Small intestine (tissue), 7 donors: Measurements from ENCODE around the gene SLC35B1. TPM values are rescaled to one million over a fixed set of nuclear protein-coding genes. Genes with fewer than 3 reads are reported as not detected.
A peak's percentile ranks its signal among the peaks of the same experiment; 100 is the strongest.
"Not testable (repeated sequence)": the region's sequence is repeated elsewhere in the genome, so short reads cannot be mapped to it uniquely, and the experiment has no call there.

Experiments used
- DNase-seq, 2 donors: peaks; one replicate each; pipeline versions ENCODE4 v3.0.0 to v3.0.0-alpha.2; 2013
- FAIRE-seq: peaks from 2 replicates; lab custom pipeline; 2012; peaks lifted over from hg19 to GRCh38; lab: Jason Lieb, UNC
- H3K27ac ChIP-seq, 3 donors: one replicate each; pipeline ENCODE4 v1.5.1; 2013; ENCODE audit warnings: low read length in 2 of 3, mild to moderate bottlenecking in 2 of 3, control low read depth in 1 of 3, inconsistent platforms in 1 of 3, low read depth in 1 of 3, moderate library complexity in 1 of 3
- H3K27me3 ChIP-seq, 3 donors: one replicate each; pipeline ENCODE4 v1.6.1; 2013; ENCODE audit warnings: low read length in 3 of 3, inconsistent platforms in 1 of 3; ENCODE audit not compliant: control insufficient read depth in 3 of 3, insufficient read depth in 3 of 3
- H3K36me3 ChIP-seq, 3 donors: one replicate each; pipeline ENCODE4 v1.6.1; 2013; ENCODE audit warnings: low read length in 3 of 3, inconsistent platforms in 1 of 3, low read depth in 1 of 3, mild to moderate bottlenecking in 1 of 3, moderate library complexity in 1 of 3; ENCODE audit not compliant: control insufficient read depth in 3 of 3, insufficient read depth in 2 of 3
- H3K4me1 ChIP-seq, 3 donors: one replicate each; pipeline ENCODE4 v1.6.1; 2013; ENCODE audit warnings: low read length in 2 of 3, inconsistent platforms in 1 of 3, low read depth in 1 of 3, mild to moderate bottlenecking in 1 of 3, moderate library complexity in 1 of 3; ENCODE audit not compliant: control insufficient read depth in 3 of 3, insufficient read depth in 2 of 3
- H3K4me3 ChIP-seq, 3 donors: one replicate each; pipeline ENCODE4 v1.5.1; 2013; ENCODE audit warnings: low read length in 3 of 3, control low read depth in 1 of 3, inconsistent platforms in 1 of 3, low read depth in 1 of 3, mild to moderate bottlenecking in 1 of 3, moderate library complexity in 1 of 3
- H3K9me3 ChIP-seq, 2 donors: one replicate each; pipeline ENCODE4 v1.6.1; 2013; ENCODE audit warnings: low read depth in 1 of 2, low read length in 1 of 2; ENCODE audit not compliant: control insufficient read depth in 2 of 2, insufficient read depth in 1 of 2
- WGBS, 3 donors: extraction: QIAGEN DNeasy Blood & Tissue Kit; methylation state at CpG; one replicate each; pipeline ENCODE4 v1.1.7; 2013; 5-methylcytosine and 5-hydroxymethylcytosine counted together
- polyA plus RNA-seq, 4 donors: library from polyadenylated mRNA; stranded (reverse) in 3 of 4; unstranded in 1 of 4; fragments of 200-250 nt in 3 of 4; fragments of 120-200 nt in 1 of 4; gene quantifications; one replicate each; pipeline versions ENCODE4 v1.2.1 to v1.2.3, GENCODE V29; 2013
- donor health status: healthy with polysubstance abuse.
- donor health status: control.
- donor health status: control.
- donor health status: Bipolar disorder and iron deficiency.
- donor health status: healthy.

The SLC35B1 gene
- polyA plus RNA-seq, 4 donors, result 54.4 to 108 (median 84.0) TPM

- DNase-seq, result peak; percentile 95 to 98
- 0 to 1% (median 0%) methylated on average over 31 to 34 of the region's 34 CpGs for WGBS, 3 donors
These were observed 30.4 kb downstream of the SLC35B1 start for GRCh38 chr17:49677134-49677932.

DNA sequence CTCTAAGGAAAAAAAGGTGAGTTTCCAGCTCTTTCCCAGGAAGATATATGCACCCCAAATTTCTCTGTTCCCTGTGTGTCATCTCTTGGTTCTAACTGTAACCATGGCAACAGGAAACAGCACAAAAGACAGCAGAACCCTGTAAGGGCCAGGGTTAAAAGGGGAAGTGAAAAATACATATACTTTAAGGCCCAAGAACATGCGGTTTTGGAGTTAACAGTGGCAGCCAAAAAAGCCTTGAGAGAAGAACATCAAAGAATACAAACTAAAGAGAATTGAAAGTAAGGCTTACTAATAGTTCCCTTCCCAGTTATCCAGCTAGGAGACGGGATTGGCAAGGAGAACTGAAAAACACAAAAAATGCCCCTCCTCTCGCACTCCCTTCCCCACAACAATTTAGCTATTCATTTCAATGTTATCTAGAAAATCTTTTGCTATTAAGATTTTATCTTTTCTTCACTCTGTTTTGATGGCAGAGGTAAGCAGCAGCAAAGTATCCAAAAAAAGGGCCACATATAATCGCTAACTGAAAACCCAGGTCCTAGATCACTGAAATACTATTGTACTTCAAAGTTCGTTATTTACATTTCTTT lies 31.4 kb downstream of the SLC35B1 start:
- Histone ChIP-seq H3K27me3 (no peaks in the 10 kb centered on the region), H3K27ac (peak overlapping the region in 1 of 3 donors; percentile 80), H3K36me3 (peaks cover 0 to 7% (median 0%) of the 10 kb centered on the region in 3 donors), H3K4me3 (peak overlapping the region in 1 of 3 donors; percentile 72), H3K4me1 (peaks cover 0 to 8% (median 2%) of the 10 kb centered on the region in 3 donors), H3K9me3 (no peaks in the 10 kb centered on the region)
- WGBS, 3 donors, result 26 to 37% (median 28%) methylated on average over 5 of the region's 5 CpGs
- peak; percentile 14 to 37 for DNase-seq
- FAIRE-seq, result no peak

More at GRCh38 chr17:49677134-49677932, 30.4 kb downstream of the SLC35B1 start:
- Histone ChIP-seq H3K27ac (peak overlapping the region; percentile 88 to 98 (median 93)), H3K36me3 (peaks cover 0 to 7% (median 0%) of the 10 kb centered on the region in 3 donors), H3K27me3 (peaks cover 0 to 2% (median 0%) of the 10 kb centered on the region in 3 donors), H3K9me3 (no peaks in the 10 kb centered on the region), H3K4me1 (peaks cover 0 to 8% (median 2%) of the 10 kb centered on the region in 3 donors), H3K4me3 (peak overlapping the region; percentile 72 to 80 (median 78))
- FAIRE-seq, result no peak

GRCh38 chr17:49674507-49674906 lies 33.3 kb downstream of the SLC35B1 start:
- DNase-seq, result no peak
- FAIRE-seq, result no peak
- peaks cover 0 to 7% (median 0%) of the 10 kb centered on the region in 3 donors for H3K36me3 ChIP-seq
- no peaks in the 10 kb centered on the region for H3K27me3 ChIP-seq
- no peaks in the 10 kb centered on the region for H3K9me3 ChIP-seq
- peaks cover 2 to 8% (median 2%) of the 10 kb centered on the region in 3 donors for H3K4me1 ChIP-seq
- H3K27ac ChIP-seq, result no peak overlapping the region
- no peak overlapping the region for H3K4me3 ChIP-seq

- 83 to 88% (median 87%) methylated on average over 6 of the region's 6 CpGs for WGBS, 3 donors
- not testable (repeated sequence) for H3K36me3 ChIP-seq, H3K4me1 ChIP-seq, FAIRE-seq, H3K27ac ChIP-seq, H3K27me3 ChIP-seq, H3K4me3 ChIP-seq, DNase-seq, H3K9me3 ChIP-seq
These were observed 34.1 kb downstream of the SLC35B1 start for GRCh38 chr17:49673679-49674078.

DNA sequence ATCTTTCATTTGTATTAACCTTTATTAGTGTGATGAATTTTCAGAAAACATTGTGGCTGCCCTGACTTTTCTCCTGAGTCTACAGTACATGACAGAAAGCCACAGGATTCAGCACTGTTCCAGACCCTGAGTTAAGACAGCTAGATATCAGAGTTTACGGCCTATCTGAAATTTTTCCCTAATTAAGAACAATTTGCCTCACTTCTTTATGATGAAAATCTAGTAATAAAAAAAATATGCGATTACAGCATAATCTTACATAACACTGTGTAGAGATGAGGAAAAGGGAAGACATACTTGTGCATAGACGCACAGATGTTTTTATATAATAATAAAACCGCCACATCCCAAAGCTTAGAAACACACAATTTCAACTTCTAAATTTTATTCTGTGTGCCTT lies 37.1 kb downstream of the SLC35B1 start:
- peaks cover 0 to 2% (median 0%) of the 10 kb centered on the region in 3 donors for H3K4me1 ChIP-seq

DNA sequence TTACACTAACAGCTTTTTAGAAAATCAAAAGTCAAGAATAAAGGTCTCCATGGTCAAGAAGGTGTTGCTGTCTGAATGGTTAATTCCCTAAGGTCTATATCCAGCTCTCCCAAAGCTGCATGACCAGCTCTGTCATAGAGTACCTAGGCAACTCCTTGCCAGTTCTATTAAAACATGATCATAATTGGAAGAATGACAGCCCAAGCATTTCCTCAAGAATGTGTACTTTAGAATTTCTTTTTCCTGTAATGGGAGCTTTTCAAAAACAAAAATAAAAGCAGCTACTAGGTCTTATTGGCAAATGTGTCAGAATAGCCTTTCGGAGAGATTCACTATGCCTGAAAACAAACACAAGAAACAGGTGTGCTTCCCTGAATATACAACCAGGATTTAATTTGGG lies 37.8 kb downstream of the SLC35B1 start:
- H3K36me3 ChIP-seq, result peaks cover 0 to 11% (median 0%) of the 10 kb centered on the region in 3 donors
- H3K27ac ChIP-seq, result no peak overlapping the region
- 72 to 94% (median 90%) methylated on average over 1 of the region's 1 CpG for WGBS, 3 donors
- H3K9me3 ChIP-seq, result no peaks in the 10 kb centered on the region
- DNase-seq, result no peak
- no peak overlapping the region for H3K4me3 ChIP-seq
- H3K4me1 ChIP-seq, result peaks cover 0 to 2% (median 0%) of the 10 kb centered on the region in 3 donors
- no peaks in the 10 kb centered on the region for H3K27me3 ChIP-seq
- no peak for FAIRE-seq

More for the DNA sequence above, 37.1 kb downstream of the SLC35B1 start:
- 88 to 90% (median 90%) methylated on average over 4 of the region's 4 CpGs for WGBS, 3 donors
- no peak overlapping the region for H3K4me3 ChIP-seq
- H3K36me3 ChIP-seq, result peaks cover 0 to 11% (median 0%) of the 10 kb centered on the region in 3 donors
- FAIRE-seq, result no peak
- H3K27me3 ChIP-seq, result no peaks in the 10 kb centered on the region
- no peak for DNase-seq
- H3K27ac ChIP-seq, result no peak overlapping the region
- no peaks in the 10 kb centered on the region for H3K9me3 ChIP-seq

- DNase-seq, result no peak
- Histone ChIP-seq H3K4me1 (peaks cover 0 to 2% (median 0%) of the 10 kb centered on the region in 3 donors), H3K4me3 (no peak overlapping the region), H3K27ac (no peak overlapping the region), H3K36me3 (peaks cover 0 to 12% (median 0%) of the 10 kb centered on the region in 3 donors), H3K27me3 (no peaks in the 10 kb centered on the region), H3K9me3 (peaks cover 0 to 2% of the 10 kb centered on the region in 2 donors)
- FAIRE-seq, result peak; percentile 49
- 87 to 88% (median 88%) methylated on average over 2 of the region's 2 CpGs for WGBS, 3 donors
These were observed 39.9 kb downstream of the SLC35B1 start for GRCh38 chr17:49667854-49668253.

GRCh38 chr17:49664706-49665211 lies 43.0 kb downstream of the SLC35B1 start:
- Histone ChIP-seq H3K36me3 (peaks cover 0 to 12% (median 0%) of the 10 kb centered on the region in 3 donors), H3K9me3 (peaks cover 0 to 2% of the 10 kb centered on the region in 2 donors), H3K27me3 (no peaks in the 10 kb centered on the region), H3K4me1 (peaks cover 0 to 3% (median 0%) of the 10 kb centered on the region in 3 donors), H3K27ac (no peak overlapping the region), H3K4me3 (no peak overlapping the region)
- no peak for DNase-seq
- FAIRE-seq, result no peak
- WGBS, 3 donors, result 66 to 76% (median 70%) methylated on average over 3 of the region's 3 CpGs
